Measurements from ENCODE around the gene TEX2.
"Not testable (repeated sequence)": the region's sequence is repeated elsewhere in the genome, so short reads cannot be mapped to it uniquely, and the experiment has no call there.

Gene TEX2

GRCh38 chr17:64133546-64134215, 129.4 kb downstream of the TEX2 start:
- peak; percentile 71 for DNase-seq

- DNase-seq: no peak
Measured at GRCh38 chr17:64131606-64132270, 131.3 kb downstream of the TEX2 start.

GRCh38 chr17:64130559-64131001, 132.5 kb downstream of the TEX2 start:
- DNase-seq: no peak

GRCh38 chr17:64129765-64130558, 133.1 kb downstream of the TEX2 start, which contains the start of gene ERN1:
Gene ERN1, minus strand, starts transcription at chr17:64130144. Its CDS starts 115 bp downstream, at chr17:64130029.
- peak; percentile 91 for DNase-seq

GRCh38 chr17:64129515-64129764, 133.6 kb downstream of the TEX2 start:
- DNase-seq: no peak

GRCh38 chr17:64128787-64129514, 134.1 kb downstream of the TEX2 start:
- DNase-seq: peak; percentile 75

- no peak for DNase-seq
Measured at GRCh38 chr17:64126918-64127317, 136.1 kb downstream of the TEX2 start.

- DNase-seq: no peak
Measured at GRCh38 chr17:64125937-64126336, 137.1 kb downstream of the TEX2 start.

- DNase-seq: no peak
Measured at GRCh38 chr17:64124609-64125008, 138.5 kb downstream of the TEX2 start.

GRCh38 chr17:64123114-64123513, 139.9 kb downstream of the TEX2 start:
- no peak for DNase-seq

GRCh38 chr17:64120972-64121786, 141.9 kb downstream of the TEX2 start:
- DNase-seq: not testable (repeated sequence)

GRCh38 chr17:64120159-64120810, 142.8 kb downstream of the TEX2 start:
- no peak for DNase-seq

GRCh38 chr17:64117981-64118979, 144.8 kb downstream of the TEX2 start:
- peak; percentile 48 for DNase-seq

GRCh38 chr17:64115822-64116534, 147.1 kb downstream of the TEX2 start:
- no peak for DNase-seq

- DNase-seq: no peak
Measured at GRCh38 chr17:64115043-64115698, 147.9 kb downstream of the TEX2 start.

- no peak for DNase-seq
Measured at GRCh38 chr17:64113006-64113405, 150.1 kb downstream of the TEX2 start.

- DNase-seq: no peak
Measured at GRCh38 chr17:64111831-64112230, 151.2 kb downstream of the TEX2 start.

- DNase-seq: no peak
Measured at GRCh38 chr17:64110379-64111152, 152.5 kb downstream of the TEX2 start.
